Neural cell (in vitro differentiated cells): Measurements from ENCODE around the gene TK2. TPM values are rescaled to one million over a fixed set of nuclear protein-coding genes. Genes with fewer than 3 reads are reported as not detected.

ENCODE experiments used
- H2AFZ ChIP-seq: fragments of 200-600, 300-800 bp; sonication (generic), shearing (Covaris generic); 2 replicates; pipeline ENCODE4 v1.6.0; 2014; ENCODE audit warnings: low read depth, mild to moderate bottlenecking, antibody characterized with exemption, low read length, moderate library complexity
- H3F3A ChIP-seq: fragments of 200-600 bp; shearing (Covaris generic); 2 replicates; pipeline ENCODE4 v1.6.1; 2016; ENCODE audit warnings: mild to moderate bottlenecking, moderate library complexity, mixed read lengths, antibody characterized with exemption, low read length; ENCODE audit not compliant: insufficient read depth, poor library complexity, severe bottlenecking
- H3K27ac ChIP-seq: fragments of 200-600, 300-800 bp; sonication (generic), shearing (Covaris generic); 2 replicates; pipeline ENCODE4 v1.5.1; 2014; ENCODE audit warnings: mild to moderate bottlenecking, low read length, moderate library complexity
- H3K27me3 ChIP-seq: fragments of 300-800, 200-600 bp; sonication (generic), shearing (Covaris generic); 2 replicates; pipeline ENCODE4 v1.6.0; 2014; ENCODE audit warnings: mild to moderate bottlenecking, low read depth, low read length, moderate library complexity; ENCODE audit not compliant: insufficient read depth
- H3K36me3 ChIP-seq: fragments of 300-800, 200-600 bp; sonication (generic), shearing (Covaris generic); 2 replicates; pipeline ENCODE4 v1.5.1; 2014; ENCODE audit warnings: mild to moderate bottlenecking, antibody characterized with exemption, low read length, moderate library complexity; ENCODE audit not compliant: insufficient read depth
- H3K4me2 ChIP-seq: fragments of 300-800, 200-600 bp; sonication (generic), shearing (Covaris generic); 2 replicates; pipeline ENCODE4 v1.6.0; 2014; ENCODE audit warnings: mild to moderate bottlenecking, low read length
- H3K4me3 ChIP-seq: fragments of 300-800, 200-600 bp; sonication (generic), shearing (Covaris generic); 2 replicates; pipeline ENCODE4 v1.5.1; 2014; ENCODE audit warnings: mild to moderate bottlenecking, low read length, moderate library complexity
- H3K79me2 ChIP-seq: fragments of 200-600 bp; shearing (Covaris generic); replicated peaks from 2 replicates; pipeline ENCODE4 v1.6.0; 2014; ENCODE audit warnings: mild to moderate bottlenecking, low read length, moderate library complexity; ENCODE audit not compliant: insufficient read depth
- H3K9ac ChIP-seq: fragments of 300-800, 200-600 bp; sonication (generic), shearing (Covaris generic); 2 replicates; pipeline ENCODE4 v1.6.1; 2016; ENCODE audit warnings: mild to moderate bottlenecking, low read length, mixed read lengths
- H3K9me2 ChIP-seq: fragments of 200-600 bp; shearing (Covaris generic); 2 replicates; pipeline ENCODE4 v1.6.1; 2016; ENCODE audit warnings: mild to moderate bottlenecking, low read length, mixed read lengths; ENCODE audit not compliant: insufficient read depth
- H3K9me3 ChIP-seq: fragments of 200-600, 300-800 bp; sonication (generic), shearing (Covaris generic); 2 replicates; pipeline ENCODE4 v1.6.1; 2016; ENCODE audit warnings: mild to moderate bottlenecking, mixed run types, low read length, moderate library complexity, mixed read lengths
- H4K20me1 ChIP-seq: fragments of 200-600 bp; shearing (Covaris generic); 2 replicates; pipeline ENCODE4 v1.6.1; 2016; ENCODE audit warnings: mild to moderate bottlenecking, mixed run types; ENCODE audit not compliant: insufficient read depth
- CTCF ChIP-seq: fragments of 450-650 bp; IDR thresholded peaks from 2 replicates; pipeline ENCODE4 v1.5.1; 2014; ENCODE audit warnings: antibody characterized with exemption, mild to moderate bottlenecking, moderate library complexity; ENCODE audit not compliant: poor library complexity, severe bottlenecking
- EP300 ChIP-seq: fragments of 450-650 bp; conservative IDR thresholded peaks from 2 replicates; pipeline ENCODE4 v1.6.1; 2014; ENCODE audit warnings: antibody characterized with exemption, mild to moderate bottlenecking, moderate library complexity; ENCODE audit not compliant: poor library complexity, severe bottlenecking
- EZH2 ChIP-seq: fragments of 200-600, 300-800 bp; shearing (Covaris generic), sonication (generic); IDR thresholded peaks from 2 replicates; pipeline ENCODE4 v1.6.1; 2014; ENCODE audit warnings: antibody characterized with exemption, low read length, borderline replicate concordance, mild to moderate bottlenecking; ENCODE audit not compliant: insufficient read depth, poor library complexity, severe bottlenecking
- MXI1 ChIP-seq: fragments of 450-650 bp; conservative IDR thresholded peaks from 2 replicates; pipeline ENCODE4 v1.6.1; 2014; ENCODE audit warnings: antibody characterized with exemption, mild to moderate bottlenecking; ENCODE audit not compliant: poor library complexity, severe bottlenecking
- POLR2AphosphoS5 ChIP-seq: IDR thresholded peaks from 2 replicates; pipeline ENCODE4 v1.6.1; 2012
- RAD21 ChIP-seq: fragments of 450-650 bp; conservative IDR thresholded peaks from 2 replicates; pipeline ENCODE4 v1.6.1; 2014; ENCODE audit warnings: antibody characterized with exemption, mild to moderate bottlenecking, moderate library complexity
- REST ChIP-seq: IDR thresholded peaks from 2 replicates; pipeline ENCODE4 v1.6.1; 2012; ENCODE audit warnings: borderline replicate concordance
- SMC3 ChIP-seq: fragments of 450-650 bp; conservative IDR thresholded peaks from 2 replicates; pipeline ENCODE4 v1.6.1; 2014; ENCODE audit warnings: antibody characterized with exemption, mild to moderate bottlenecking, moderate library complexity; ENCODE audit not compliant: poor library complexity
- TAF1 ChIP-seq: IDR thresholded peaks from 2 replicates; pipeline ENCODE4 v1.6.1; 2012; ENCODE audit warnings: low read depth
- polyA plus RNA-seq: library from polyadenylated mRNA; depleted of rRNA; stranded (reverse); fragments of >200 nt; gene quantifications from 2 replicates; pipeline ENCODE4 v1.2.3, GENCODE V29; 2014

The TK2 gene
- polyA plus RNA-seq, 1 donor from 2014 or later = 15.9 TPM

DNA sequence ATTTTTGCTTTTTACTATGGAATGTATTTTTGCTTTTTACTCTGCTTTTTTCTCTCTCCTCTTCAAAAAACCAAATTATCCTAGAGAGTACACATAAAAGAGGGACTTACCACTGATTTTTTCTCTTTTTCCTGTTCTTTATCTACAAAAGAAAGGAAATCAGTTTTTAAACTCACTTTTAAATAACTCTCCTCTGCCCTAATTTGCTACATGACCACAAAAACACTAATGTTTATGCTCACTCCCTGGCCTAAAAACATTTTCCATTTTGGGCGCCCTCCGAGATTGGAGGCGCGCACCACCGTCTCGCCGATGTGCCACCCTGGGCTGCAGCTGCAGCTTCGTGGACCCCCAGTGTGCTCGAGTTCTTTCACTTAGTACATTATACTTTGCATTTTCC is 1.1 kb downstream of the TK2 start:
- H3K4me3 ChIP-seq = peak overlapping the region; percentile 74
- TF ChIP-seq RAD21 (no peak), EP300 (no peak), CTCF (no peak), POLR2AphosphoS5 (no peak), EZH2 (no peak), SMC3 (no peak), MXI1 (no peak), REST (no peak)
- no peaks in the 10 kb centered on the region for H3K79me2 ChIP-seq
- no peak overlapping the region for H2AFZ ChIP-seq
- H3F3A ChIP-seq = no peaks in the 10 kb centered on the region
- H4K20me1 ChIP-seq = no peaks in the 10 kb centered on the region
- H3K9me3 ChIP-seq = no peaks in the 10 kb centered on the region
- no peak overlapping the region for H3K27ac ChIP-seq
- H3K36me3 ChIP-seq = no peaks in the 10 kb centered on the region
- H3K4me2 ChIP-seq = peak overlapping the region; percentile 51
- no peaks in the 10 kb centered on the region for H3K9me2 ChIP-seq
- peak overlapping the region; percentile 79 for H3K9ac ChIP-seq
- no peaks in the 10 kb centered on the region for H3K27me3 ChIP-seq

DNA sequence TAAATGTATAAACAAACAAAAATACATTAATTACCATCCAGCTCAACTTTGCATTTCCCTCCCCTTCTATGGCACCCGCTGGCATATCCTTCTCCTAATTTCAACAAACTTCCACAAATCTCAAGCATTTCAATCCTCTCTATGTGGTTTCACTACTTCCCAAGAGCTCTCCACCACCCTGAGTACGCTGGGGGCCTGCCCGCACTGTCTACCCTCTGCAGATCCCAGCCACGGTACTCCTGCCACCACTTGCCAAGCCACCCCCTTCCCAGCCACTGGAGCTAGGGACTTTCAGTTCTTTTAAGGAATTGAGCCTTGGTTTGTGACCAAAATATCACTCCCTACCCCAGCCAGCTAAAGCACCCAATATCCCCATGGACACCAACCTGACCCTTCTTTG is 1.9 kb downstream of the TK2 start:
- no peaks in the 10 kb centered on the region for H3K79me2 ChIP-seq
- no peak overlapping the region for H3K4me3 ChIP-seq
- H3K9ac ChIP-seq = no peak overlapping the region
- H3K27me3 ChIP-seq = no peaks in the 10 kb centered on the region
- no peaks in the 10 kb centered on the region for H3F3A ChIP-seq
- no peaks in the 10 kb centered on the region for H3K9me2 ChIP-seq
- TF ChIP-seq POLR2AphosphoS5 = no peak
- no peak for TF ChIP-seq EZH2
- no peak for TF ChIP-seq REST
- TF ChIP-seq RAD21 = no peak
- no peak for TF ChIP-seq TAF1
- TF ChIP-seq CTCF = no peak
- H2AFZ ChIP-seq = no peak overlapping the region
- H3K27ac ChIP-seq = no peak overlapping the region
- no peaks in the 10 kb centered on the region for H3K9me3 ChIP-seq
- H3K4me2 ChIP-seq = no peak overlapping the region
- no peaks in the 10 kb centered on the region for H4K20me1 ChIP-seq
- H3K36me3 ChIP-seq = no peaks in the 10 kb centered on the region
